Stimulated activated CD4-positive, alpha-beta T cell treated with anti-CD3 and anti-CD28 coated beads, Interleukin-12 subunit alpha, Interleukin-12 subunit beta, amount 100 ng/mL, for 4 hours (primary cell): ENCODE measurements around the gene KRTAP9-4.
"Not testable (repeated sequence)": the region's sequence is repeated elsewhere in the genome, so short reads cannot be mapped to it uniquely, and the experiment has no call there.

Experiments used
- DNase-seq: peaks from one replicate; pipeline ENCODE4 v3.0.0-alpha.2; 2020

Gene KRTAP9-4

GRCh38 chr17:41265078-41265477 is 15.6 kb downstream of the KRTAP9-4 start, which contains the start of gene KRTAP9-6:
TSS of gene KRTAP9-6 (plus strand) at chr17:41265378. CDS start at chr17:41265378, 0 bp downstream.
- DNase-seq = no peak

- DNase-seq = no peak
These were observed 18.2 kb downstream of the KRTAP9-4 start for GRCh38 chr17:41267711-41268110.

GRCh38 chr17:41271323-41271722 is 21.8 kb downstream of the KRTAP9-4 start:
- not testable (repeated sequence) for DNase-seq

GRCh38 chr17:41271858-41272257 is 22.4 kb downstream of the KRTAP9-4 start:
- DNase-seq = no peak

- DNase-seq = not testable (repeated sequence)
These were observed 26.2 kb downstream of the KRTAP9-4 start, which contains the start of gene KRTAP9-7 for GRCh38 chr17:41275648-41276190. TSS of gene KRTAP9-7 (plus strand) at chr17:41275698. CDS start at chr17:41275698, 0 bp downstream.

- no peak for DNase-seq
These were observed 28.9 kb downstream of the KRTAP9-4 start for GRCh38 chr17:41278176-41278955.

- no peak for DNase-seq
These were observed 34.6 kb downstream of the KRTAP9-4 start for GRCh38 chr17:41284043-41284442.

- no peak for DNase-seq
These were observed 35.1 kb downstream of the KRTAP9-4 start for GRCh38 chr17:41284546-41284945.

GRCh38 chr17:41287050-41287449 is 37.6 kb downstream of the KRTAP9-4 start:
- DNase-seq = no peak

GRCh38 chr17:41294016-41294415 is 44.5 kb downstream of the KRTAP9-4 start:
- no peak for DNase-seq

- no peak for DNase-seq
These were observed 47.4 kb downstream of the KRTAP9-4 start for GRCh38 chr17:41296846-41297245.

GRCh38 chr17:41298458-41299135 is 49.1 kb downstream of the KRTAP9-4 start:
- DNase-seq = no peak
